Calu3 (cell line): ENCODE results near the gene GPD2. TPM values are rescaled to one million over a fixed set of nuclear protein-coding genes. Genes with fewer than 3 reads are reported as not detected.
A peak's percentile ranks its signal among the peaks of the same experiment; 100 is the strongest.

ENCODE experiments used
- BruUV-seq: library from RNA; stranded (reverse); fragments of 400-500 nt; replicated peaks from 2 replicates; lab custom pipeline; 2021; lab: Mats Ljungman, UMichigan
- CTCF ChIA-PET: fragments of 300-600 bp; sonication (Branson Sonifier 250); formaldehyde crosslinking; loops from one replicate; lab custom pipeline; 2022; ENCODE audit warnings: antibody characterized with exemption; lab: Charles Lee
- DNase-seq: peaks from one replicate; pipeline ENCODE4 v3.0.0; 2022
- H3K27ac Mint-ChIP-seq: one replicate; pipeline ENCODE4 v1.8.0; 2022; ENCODE audit warnings: mixed read lengths; ENCODE audit not compliant: unreplicated experiment
- H3K27me3 Mint-ChIP-seq: one replicate; pipeline ENCODE4 v1.8.0; 2022; ENCODE audit warnings: mixed read lengths; ENCODE audit not compliant: unreplicated experiment
- H3K36me3 Mint-ChIP-seq: one replicate; pipeline ENCODE4 v1.8.0; 2022; ENCODE audit warnings: mild to moderate bottlenecking, moderate library complexity, mixed read lengths; ENCODE audit not compliant: insufficient read depth, unreplicated experiment
- H3K4me1 Mint-ChIP-seq: one replicate; pipeline ENCODE4 v1.8.0; 2022; ENCODE audit warnings: mild to moderate bottlenecking, low read depth, mixed read lengths; ENCODE audit not compliant: unreplicated experiment
- H3K4me3 Mint-ChIP-seq: one replicate; pipeline ENCODE4 v1.8.0; 2022; ENCODE audit warnings: mild to moderate bottlenecking, low read depth, moderate library complexity, mixed read lengths; ENCODE audit not compliant: unreplicated experiment
- H3K9me3 Mint-ChIP-seq: one replicate; pipeline ENCODE4 v1.8.0; 2022; ENCODE audit warnings: low read depth, mixed read lengths; ENCODE audit not compliant: unreplicated experiment
- CTCF ChIP-seq: fragments of 200-600 bp; IDR thresholded peaks from one replicate; pipeline ENCODE4 v1.8.0; 2022; ENCODE audit warnings: antibody characterized with exemption; ENCODE audit not compliant: unreplicated experiment
- intact Hi-C: fragments of 100-400 bp; cut with micrococcal nuclease; formaldehyde crosslinking; loops from one replicate; pipeline ENCODE4 v1.10.0; 2022; ENCODE audit not compliant: unreplicated experiment
- total RNA-seq: library from RNA; stranded (reverse); gene quantifications from 2 replicates; pipeline ENCODE4 v1.2.3, GENCODE V29; 2022

The GPD2 gene
- total RNA-seq, 1 experiment from 2014 or later, result 55.4 TPM

DNA sequence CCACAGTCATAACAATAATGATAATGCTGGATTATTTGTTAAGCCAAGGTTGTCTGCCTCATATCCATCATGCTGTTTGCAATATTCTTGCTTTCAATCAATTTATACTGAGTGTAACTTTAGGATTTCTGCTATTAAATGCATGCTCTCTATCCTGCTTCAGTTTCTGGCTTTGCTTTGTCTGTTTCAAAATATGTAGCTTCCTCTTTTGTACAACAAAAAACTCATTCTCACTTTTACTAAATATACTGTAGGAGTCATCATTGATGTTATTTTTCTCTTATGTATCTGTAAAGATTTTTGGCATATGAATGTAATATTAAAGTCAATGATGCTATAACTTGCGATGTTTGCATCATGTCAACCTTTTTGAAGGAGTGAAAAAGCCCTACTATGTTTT lies 149.3 kb downstream of the GPD2 start:
- TF ChIP-seq CTCF, result no peak
- no peaks in the 10 kb centered on the region for H3K27me3 Mint-ChIP-seq
- CTCF ChIA-PET, result no interaction called here
- no peak overlapping the region for H3K27ac Mint-ChIP-seq
- intact Hi-C loops, result loop anchor here (5.0 kb wide), 2 partner anchors 472 to 473 kb away; no protein-coding TSS in a partner anchor
- BruUV-seq, result no TSS peak
- peaks cover 6% of the 10 kb centered on the region for H3K36me3 Mint-ChIP-seq
- no peaks in the 10 kb centered on the region for H3K4me1 Mint-ChIP-seq
- no peak overlapping the region for H3K4me3 Mint-ChIP-seq
- DNase-seq, result no peak
- H3K9me3 Mint-ChIP-seq, result no peaks in the 10 kb centered on the region

DNA sequence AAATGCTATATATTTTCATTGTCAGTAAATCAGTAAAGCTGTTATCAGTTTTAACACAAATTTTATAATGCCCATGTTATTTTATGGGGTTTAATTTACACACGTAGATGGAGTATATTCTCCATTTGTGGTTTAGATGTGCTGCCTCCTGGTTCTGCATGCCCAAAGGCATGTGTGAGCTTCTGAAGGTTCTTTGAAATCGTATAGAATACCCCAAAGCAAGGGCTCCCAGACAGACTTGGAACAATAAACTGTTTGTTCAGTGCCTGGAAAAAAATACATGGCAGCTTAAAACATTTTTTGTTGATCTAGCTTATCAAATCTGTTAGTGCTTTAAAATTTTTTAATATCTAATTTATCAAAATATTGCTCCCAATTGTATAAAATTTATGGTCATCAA lies 150.4 kb downstream of the GPD2 start:
- DNase-seq, result no peak
- Mint-ChIP-seq H3K4me1 (no peaks in the 10 kb centered on the region), H3K27ac (no peak overlapping the region), H3K9me3 (no peaks in the 10 kb centered on the region), H3K27me3 (no peaks in the 10 kb centered on the region), H3K36me3 (peaks cover 6% of the 10 kb centered on the region), H3K4me3 (no peak overlapping the region)
- TF ChIP-seq CTCF, result no peak
- CTCF ChIA-PET, result no interaction called here
- BruUV-seq, result no TSS peak
- intact Hi-C loops, result loop anchor here (5.0 kb wide), 2 partner anchors 471 to 474 kb away; no protein-coding TSS in a partner anchor

DNA sequence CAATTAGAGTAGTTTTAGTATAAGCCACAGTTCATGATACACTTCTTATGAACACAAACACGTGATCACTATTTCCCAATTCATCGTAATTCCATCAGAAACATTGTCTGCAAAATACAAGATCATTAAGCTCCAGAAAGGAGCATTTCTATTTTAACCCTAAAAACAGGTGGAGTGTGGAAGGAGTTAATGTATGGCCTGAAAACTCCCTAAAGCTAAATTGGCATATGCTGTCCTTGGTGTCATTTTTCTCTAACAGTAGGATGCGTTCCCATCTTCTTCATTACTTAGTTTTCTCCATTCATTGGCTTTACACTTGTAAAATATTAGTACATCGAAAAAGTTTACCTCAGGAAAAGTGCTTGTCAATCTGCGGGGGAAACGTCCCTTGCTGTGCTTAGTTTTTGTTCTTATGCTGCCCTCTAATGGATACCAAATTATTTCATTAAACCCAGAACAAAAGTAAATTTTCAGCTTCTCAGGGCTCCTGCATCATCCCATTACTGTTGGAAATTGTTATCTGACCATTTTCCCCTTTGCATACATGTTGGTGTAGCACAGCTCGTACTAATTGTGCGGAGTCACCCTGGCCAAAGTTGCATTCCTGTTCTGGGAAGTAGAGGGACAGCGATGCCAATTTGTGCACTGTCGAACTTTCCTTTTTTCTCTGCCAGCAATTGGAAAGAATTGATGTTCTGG lies 153.4 kb downstream of the GPD2 start:
- Mint-ChIP-seq H3K36me3 (no peaks in the 10 kb centered on the region), H3K27ac (no peak overlapping the region), H3K27me3 (no peaks in the 10 kb centered on the region), H3K9me3 (no peaks in the 10 kb centered on the region), H3K4me3 (no peak overlapping the region), H3K4me1 (no peaks in the 10 kb centered on the region)
- CTCF ChIA-PET, result interaction anchor here (0.6 to 2.2 kb wide), 3 partner anchors 254 to 467 kb away, joined by 4 to 18 read pairs (median 4); no protein-coding TSS in a partner anchor
- intact Hi-C loops, result loop anchor here (2.0 to 5.0 kb wide), 8 partner anchors 187 to 1213 kb away; no protein-coding TSS in a partner anchor
- DNase-seq, result peak; percentile 6
- BruUV-seq, result no TSS peak
- peak; percentile 28 for TF ChIP-seq CTCF

DNA sequence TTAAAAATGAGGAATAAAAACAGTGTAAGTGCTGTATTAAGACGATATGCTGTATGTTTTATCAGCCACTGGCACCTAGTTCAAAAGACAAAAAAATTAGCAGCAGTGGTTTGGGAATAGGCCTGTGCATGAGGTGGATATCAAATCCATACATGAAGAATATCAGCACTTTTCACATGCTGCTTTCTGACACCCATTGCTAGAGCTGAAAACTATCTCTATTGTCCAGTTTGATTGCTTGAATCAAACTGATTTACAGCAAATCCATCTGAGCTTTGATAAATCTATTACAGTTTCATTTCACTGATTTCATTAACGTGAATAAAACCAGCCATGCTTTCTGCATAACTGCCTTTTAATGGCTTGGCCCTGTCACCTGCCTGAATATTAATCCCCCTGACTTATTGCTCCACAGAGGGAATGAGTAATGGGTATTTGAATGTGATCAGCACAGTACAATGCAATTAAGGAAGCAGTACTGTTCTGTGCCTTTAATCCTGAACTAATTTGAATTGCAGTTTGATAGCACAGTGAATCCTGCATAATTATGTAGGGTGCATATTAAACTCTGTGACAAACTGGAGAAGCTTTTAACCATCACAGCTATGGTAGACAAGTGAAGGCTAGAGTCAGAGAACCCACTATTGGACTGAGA lies 154.0 kb downstream of the GPD2 start:
- H3K27ac Mint-ChIP-seq, result no peak overlapping the region
- intact Hi-C loops, result loop anchor here (5.0 kb wide), 2 partner anchors 188 to 602 kb away; no protein-coding TSS in a partner anchor
- no peak overlapping the region for H3K4me3 Mint-ChIP-seq
- no peak for DNase-seq
- TF ChIP-seq CTCF, result no peak
- no TSS peak for BruUV-seq
- H3K27me3 Mint-ChIP-seq, result no peaks in the 10 kb centered on the region
- CTCF ChIA-PET, result interaction anchor here (0.6 to 2.2 kb wide), 3 partner anchors 254 to 466 kb away, joined by 4 to 18 read pairs (median 4); no protein-coding TSS in a partner anchor
- no peaks in the 10 kb centered on the region for H3K36me3 Mint-ChIP-seq
- no peaks in the 10 kb centered on the region for H3K9me3 Mint-ChIP-seq
- H3K4me1 Mint-ChIP-seq, result no peaks in the 10 kb centered on the region
